HG02588 (cell line): ENCODE measurements around the gene NDEL1.

Experiments used
- ATAC-seq: cut with Tn5 transposase; IDR thresholded peaks from one replicate; pipeline ENCODE4 v1.9.1; 2021; ENCODE audit warnings: mild to moderate bottlenecking, moderate library complexity; ENCODE audit not compliant: unreplicated experiment

Gene NDEL1

DNA sequence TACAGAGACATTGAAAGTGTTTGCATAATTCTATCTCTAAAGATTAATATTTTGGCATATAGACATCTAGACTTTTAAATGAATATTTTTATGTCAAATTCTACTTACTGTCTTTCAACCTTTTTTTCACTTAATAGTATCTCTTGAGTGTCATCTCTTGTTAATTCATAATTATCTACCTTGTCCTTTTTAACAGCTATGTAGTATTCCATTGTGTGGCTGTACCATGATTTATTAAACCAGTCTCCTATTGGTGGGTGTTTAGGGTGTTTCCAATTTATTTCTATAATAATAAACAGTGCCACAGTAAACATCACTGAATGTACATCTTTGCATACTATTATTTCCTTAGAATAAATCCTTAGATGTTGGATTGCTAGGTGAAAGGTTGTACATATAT, 21.7 kb upstream of the NDEL1 start:
- no peak for ATAC-seq

DNA sequence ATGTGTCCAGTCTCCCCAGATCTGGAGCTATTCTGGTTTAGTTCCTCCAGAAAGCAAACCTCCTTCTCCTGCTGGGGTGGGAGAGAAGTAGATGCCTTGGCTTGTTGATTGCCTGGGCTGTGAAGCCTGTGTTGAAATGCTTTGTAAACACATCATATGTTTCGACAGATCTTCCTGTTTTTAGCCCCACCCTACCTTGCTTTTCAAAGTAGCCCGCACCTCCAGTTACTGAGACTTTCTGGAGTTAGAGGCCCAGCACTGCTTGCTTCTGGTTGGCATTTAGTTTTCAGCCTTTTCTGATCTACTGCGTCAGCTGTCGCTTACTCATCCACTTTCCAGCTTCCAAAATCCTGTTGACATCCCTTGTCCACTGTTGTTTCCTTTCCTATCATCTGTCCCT, 17.9 kb upstream of the NDEL1 start:
- no peak for ATAC-seq

DNA sequence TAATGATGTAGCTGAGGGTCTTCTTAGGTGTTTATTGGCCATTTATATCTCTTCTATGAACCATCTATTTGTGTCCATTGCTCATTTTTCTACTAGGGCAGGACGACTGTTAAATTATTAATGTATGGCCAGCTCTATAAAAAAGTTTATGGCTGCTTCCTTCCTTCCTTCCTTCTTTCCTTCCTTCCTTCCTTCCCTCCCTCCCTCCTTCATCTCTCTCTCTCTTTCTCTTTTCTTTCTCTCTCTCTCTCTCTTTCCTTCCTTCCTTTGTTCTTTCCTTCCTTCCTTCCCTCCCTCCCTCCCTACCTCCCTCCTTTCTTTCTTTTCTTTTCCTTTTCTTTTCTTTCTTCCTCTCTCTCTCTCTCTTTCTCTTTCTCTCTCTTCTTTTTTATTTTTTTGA, 17.2 kb upstream of the NDEL1 start:
- ATAC-seq = no peak

GRCh38 chr17:8419305-8419704, 16.4 kb upstream of the NDEL1 start:
- ATAC-seq = no peak

GRCh38 chr17:8420041-8420934, 15.4 kb upstream of the NDEL1 start:
- ATAC-seq = no peak

DNA sequence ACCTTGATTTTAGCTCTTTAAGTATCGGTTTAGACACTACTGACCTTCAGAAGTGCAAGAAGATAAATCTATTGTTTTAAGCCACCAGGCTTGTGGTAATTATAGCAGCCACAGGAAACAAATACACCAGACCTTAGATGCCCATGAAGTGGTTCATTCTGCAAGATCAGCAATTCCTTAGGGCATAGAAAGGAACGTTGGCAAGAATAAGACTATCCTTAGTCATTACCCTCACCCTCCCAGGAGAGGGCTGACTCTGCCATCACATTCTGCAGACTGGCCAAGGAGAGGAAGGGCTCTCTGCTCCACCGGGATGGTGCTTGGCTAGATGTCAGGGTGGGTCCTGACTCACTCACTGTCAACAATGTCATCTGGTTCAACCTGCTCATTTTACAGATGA, 14.1 kb upstream of the NDEL1 start:
- ATAC-seq = no peak

DNA sequence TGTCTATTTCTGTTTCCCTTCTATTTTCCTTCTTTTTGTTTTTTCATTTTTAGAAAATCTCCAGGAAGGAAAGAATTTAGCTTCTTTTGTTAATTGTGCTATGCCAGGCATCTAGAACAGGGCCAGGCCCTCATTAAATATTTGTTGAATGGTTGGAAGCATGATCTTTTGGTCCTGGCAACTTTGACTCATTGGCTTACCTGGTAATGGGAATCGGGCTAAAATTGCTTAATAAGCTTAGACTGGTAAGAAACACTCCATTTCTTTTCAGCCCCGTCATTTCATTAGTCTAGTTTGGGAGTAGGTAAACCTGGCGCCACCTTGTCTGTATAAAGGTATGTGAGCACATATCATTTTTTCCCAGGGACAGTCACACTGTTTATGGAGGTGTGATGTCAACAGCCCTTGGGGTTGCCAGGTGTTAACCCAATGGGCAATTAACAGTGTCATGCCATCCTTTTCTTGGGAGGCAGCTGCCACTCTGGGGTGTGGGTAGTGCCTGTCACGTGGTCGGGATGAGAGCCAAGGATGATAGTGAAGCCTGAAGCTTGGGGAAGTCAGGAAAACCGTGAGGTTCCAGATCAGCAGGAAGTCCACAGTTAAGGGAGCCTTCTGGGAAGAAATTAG, 9.5 kb upstream of the NDEL1 start:
- ATAC-seq = no peak

GRCh38 chr17:8426802-8427201, 8.9 kb upstream of the NDEL1 start:
- no peak for ATAC-seq

GRCh38 chr17:8430966-8431365, 4.7 kb upstream of the NDEL1 start:
- no peak for ATAC-seq

DNA sequence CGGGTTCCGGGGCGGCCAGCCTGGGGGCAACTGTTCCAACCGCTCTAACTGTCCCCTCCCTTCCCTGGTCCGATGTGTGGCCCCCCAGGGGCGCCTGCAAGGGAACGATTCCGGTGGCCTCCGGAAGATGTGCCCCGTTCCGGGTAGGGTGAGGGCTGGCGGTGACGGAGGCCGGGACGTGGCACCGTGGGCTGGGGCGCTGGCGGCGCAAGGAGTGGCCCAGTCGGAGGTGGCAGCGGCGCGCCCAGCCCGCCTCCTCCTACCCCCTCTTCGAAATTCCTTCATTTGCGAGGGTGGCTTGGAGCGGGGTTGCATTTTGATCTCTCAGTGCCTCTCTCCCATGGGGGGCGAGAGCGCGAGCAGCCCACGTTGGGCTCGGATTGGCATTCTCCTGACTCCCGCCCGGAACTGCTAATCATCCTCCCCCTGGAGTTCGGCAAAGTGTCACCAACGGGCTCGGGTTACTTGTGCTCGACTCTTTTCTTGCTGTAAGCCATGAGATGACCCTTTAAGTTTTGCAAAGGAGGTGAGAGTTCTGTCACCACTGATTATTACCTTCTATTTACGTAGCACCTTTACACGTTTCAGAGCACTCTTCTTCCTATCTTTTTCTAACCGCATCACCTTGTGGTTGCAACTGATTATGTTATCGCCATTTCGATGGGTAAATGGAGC, 622 bp downstream of the NDEL1 start:
- ATAC-seq = peak; percentile 42

DNA sequence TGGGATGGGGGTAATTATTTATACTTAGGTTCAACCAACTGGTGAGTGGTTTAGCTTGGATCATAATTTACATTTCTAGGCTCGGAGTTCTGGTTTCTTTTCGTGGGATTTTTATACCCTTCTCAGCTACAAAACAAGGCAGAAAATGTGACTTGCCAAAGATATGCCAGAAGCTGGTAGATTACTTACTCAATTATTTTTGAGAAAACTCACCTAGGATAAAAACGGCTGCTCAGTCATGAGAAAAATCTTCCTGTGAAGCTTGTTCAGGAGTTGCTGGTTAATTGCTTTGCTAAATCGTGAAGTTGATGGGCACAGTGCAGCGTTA, 1.1 kb downstream of the NDEL1 start:
- no peak for ATAC-seq

GRCh38 chr17:8438441-8438840, 2.8 kb downstream of the NDEL1 start:
- no peak for ATAC-seq

GRCh38 chr17:8439681-8440080, 4.0 kb downstream of the NDEL1 start:
- no peak for ATAC-seq

GRCh38 chr17:8441690-8442089, 6.0 kb downstream of the NDEL1 start:
- no peak for ATAC-seq

DNA sequence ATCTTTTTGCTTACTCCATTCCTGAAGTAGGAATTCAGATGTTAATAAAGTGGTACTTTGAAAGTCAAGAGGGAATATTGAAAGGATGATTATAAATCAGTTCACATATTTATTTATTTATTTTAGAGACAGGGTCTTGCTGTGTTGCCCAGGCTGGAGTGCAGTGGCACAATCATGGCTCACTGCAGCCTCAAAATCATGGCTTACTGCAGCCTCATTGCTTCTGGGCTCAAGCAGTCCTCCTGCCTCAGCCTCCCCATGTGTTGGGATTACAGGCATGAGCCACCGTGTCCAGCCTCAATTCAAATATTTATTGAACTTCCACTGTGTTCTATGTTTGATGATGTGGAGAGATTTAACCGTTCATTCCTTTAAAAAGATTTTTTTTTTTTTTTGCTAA, 6.6 kb downstream of the NDEL1 start:
- ATAC-seq = no peak

- ATAC-seq = no peak
Measured at GRCh38 chr17:8443756-8444155, 8.1 kb downstream of the NDEL1 start.

DNA sequence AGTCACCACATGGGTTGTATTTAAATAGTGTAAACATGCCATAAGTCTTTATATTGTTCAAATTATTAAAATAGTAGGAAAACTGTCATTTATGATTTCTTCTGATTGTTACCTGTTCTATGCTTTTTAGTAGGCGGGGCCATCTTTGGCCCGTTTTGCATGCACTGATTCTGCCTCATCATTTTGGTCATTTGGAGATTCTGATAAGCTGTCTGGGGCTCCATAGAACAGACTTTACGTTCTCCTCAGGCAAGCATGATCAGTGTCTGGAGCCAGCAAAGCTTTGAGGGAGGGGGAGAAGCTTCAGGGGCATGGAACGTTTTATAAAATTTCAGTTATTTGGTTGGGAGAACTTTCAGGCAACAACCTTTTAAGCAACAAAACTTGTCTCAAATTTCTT, 8.8 kb downstream of the NDEL1 start:
- no peak for ATAC-seq

GRCh38 chr17:8445536-8445935, 9.9 kb downstream of the NDEL1 start:
- ATAC-seq = no peak

DNA sequence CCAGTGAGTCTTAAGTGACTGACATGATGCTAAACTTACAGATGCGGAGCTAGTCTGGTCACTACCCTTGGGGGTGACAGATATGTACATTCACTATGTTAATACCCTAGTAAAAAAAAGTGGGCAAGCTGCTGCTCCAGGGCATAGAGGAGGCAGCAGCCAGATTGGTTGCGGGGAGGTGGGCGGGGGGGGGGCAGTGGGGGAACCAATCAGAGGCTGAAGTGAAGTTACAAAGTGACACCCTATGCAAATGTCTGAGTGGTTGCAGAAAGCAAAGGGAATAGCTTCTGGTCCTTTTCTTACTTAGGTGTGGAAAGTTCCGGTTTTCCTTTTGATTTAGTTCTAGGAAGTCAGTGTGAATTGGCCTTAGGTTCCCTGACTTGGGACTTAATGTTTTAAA, 12.1 kb downstream of the NDEL1 start:
- ATAC-seq = no peak

- ATAC-seq = no peak
Measured at GRCh38 chr17:8448310-8448709, 12.6 kb downstream of the NDEL1 start.

- no peak for ATAC-seq
Measured at GRCh38 chr17:8451933-8452614, 16.4 kb downstream of the NDEL1 start.

DNA sequence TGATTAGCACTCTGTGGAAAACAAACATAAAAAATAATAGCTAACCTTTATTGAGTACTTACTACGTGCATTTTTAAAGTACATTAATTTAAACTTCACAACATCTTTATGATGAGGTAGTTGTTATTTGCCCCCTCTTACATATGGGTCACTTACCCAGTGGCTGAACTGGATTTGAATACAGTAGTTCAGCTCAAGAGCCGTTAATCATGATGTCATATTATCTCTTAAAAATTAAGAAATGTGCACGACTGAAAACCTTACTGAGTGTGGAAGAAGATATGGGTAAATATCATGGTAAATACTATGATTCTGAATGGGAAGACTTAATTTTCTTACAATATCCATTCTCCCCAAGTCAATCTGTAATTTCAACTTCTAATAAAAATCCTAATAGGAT, 17.6 kb downstream of the NDEL1 start:
- ATAC-seq = no peak
